Panc1 (cell line): ENCODE measurements around the gene BBX. TPM values are rescaled to one million over a fixed set of nuclear protein-coding genes. Genes with fewer than 3 reads are reported as not detected.

Experiments used
- ATAC-seq: fragments of 200-7000 bp; cut with Tn5 transposase; 2 replicates; pipeline ENCODE4 v1.9.1; 2020; ENCODE audit warnings: mild to moderate bottlenecking, moderate library complexity
- BruUV-seq: library from RNA; stranded (reverse); fragments of 400-500 nt; replicated peaks from 2 replicates; lab custom pipeline; 2021; lab: Mats Ljungman, UMichigan
- CTCF ChIA-PET: fragments of 300-600 bp; sonication (Branson Sonifier 250); formaldehyde crosslinking; loops from one replicate; lab custom pipeline; 2022; ENCODE audit warnings: antibody characterized with exemption; lab: Charles Lee
- POLR2A ChIA-PET: fragments of 300-600 bp; sonication (Branson Sonifier 250); formaldehyde crosslinking; loops from one replicate; lab custom pipeline; 2022; ENCODE audit warnings: antibody characterized with exemption; lab: Charles Lee
- DNase-seq: peaks from one replicate; pipeline ENCODE4 v3.0.0-alpha.2; 2010; ENCODE audit warnings: low read depth, low spot score
- H3K27ac ChIP-seq: 2 replicates; pipeline ENCODE4 v1.5.1; 2011; ENCODE audit warnings: mild to moderate bottlenecking, low read length, inconsistent platforms
- H3K27me3 ChIP-seq: fragments of 200-500 bp; sonication (Bioruptor generic); 2 replicates; pipeline ENCODE4 v1.6.0; 2014; ENCODE audit warnings: low read length, inconsistent platforms; ENCODE audit not compliant: control insufficient read depth, insufficient read depth
- H3K36me3 ChIP-seq: fragments of 200-500 bp; sonication (Bioruptor generic); 2 replicates; pipeline ENCODE4 v1.5.1; 2014; ENCODE audit warnings: inconsistent platforms, mild to moderate bottlenecking, low read length, moderate library complexity; ENCODE audit not compliant: control insufficient read depth, insufficient read depth
- H3K4me1 ChIP-seq: 2 replicates; pipeline ENCODE4 v1.5.1; 2011; ENCODE audit warnings: inconsistent platforms, mild to moderate bottlenecking, low read length, moderate library complexity; ENCODE audit not compliant: control insufficient read depth, insufficient read depth
- H3K4me3 ChIP-seq, 2 experiments: 2 replicates each; pipeline ENCODE4 v1.5.1; 2011 to 2012; ENCODE audit warnings: low read depth in 2 of 2, low read length in 2 of 2, mild to moderate bottlenecking in 2 of 2, inconsistent platforms in 1 of 2, moderate library complexity in 1 of 2
- H3K9me3 ChIP-seq: fragments of 200-500 bp; sonication (Bioruptor generic); 2 replicates; pipeline ENCODE4 v1.5.1; 2014; ENCODE audit warnings: low read depth, mild to moderate bottlenecking, inconsistent platforms, low read length, moderate library complexity; ENCODE audit not compliant: control insufficient read depth, insufficient read depth
- POLR2AphosphoS5 ChIP-seq: IDR thresholded peaks from 2 replicates; pipeline ENCODE4 v1.6.1; 2012; ENCODE audit warnings: mild to moderate bottlenecking, low read depth, low read length, moderate library complexity
- SIN3A ChIP-seq: IDR thresholded peaks from 2 replicates; pipeline ENCODE4 v1.6.1; 2012; ENCODE audit warnings: low read depth, mild to moderate bottlenecking, low read length, moderate library complexity, borderline replicate concordance; ENCODE audit not compliant: insufficient read depth
- TCF7L2 ChIP-seq: IDR thresholded peaks from 2 replicates; pipeline ENCODE4 v1.6.1; 2011; ENCODE audit warnings: mild to moderate bottlenecking, low read depth, low read length, inconsistent platforms
- in situ Hi-C: cut with HindIII; loops from 2 replicates; pipeline ENCODE4 v1.10.0; 2016; ENCODE audit warnings: low sequenced_read_pairs, low pct_unique_long_range_greater_than_20kb
- intact Hi-C: fragments of 100-400 bp; cut with micrococcal nuclease; formaldehyde crosslinking; loops from one replicate; pipeline ENCODE4 v1.10.0; 2022; ENCODE audit not compliant: unreplicated experiment
- total RNA-seq: library from RNA; stranded (reverse); gene quantifications from one replicate; pipeline ENCODE4 v1.2.1, GENCODE V29; 2021; ENCODE audit not compliant: unreplicated experiment
- TF ChIP-seq, protein P1 (sequence below), 2 experiments: IDR thresholded peaks; 2 replicates each; pipeline ENCODE4 v1.6.1; 2011 to 2012; ENCODE audit warnings: low read depth in 2 of 2, control low read depth in 1 of 2, low read length in 1 of 2, mild to moderate bottlenecking in 1 of 2, moderate library complexity in 1 of 2; ENCODE audit not compliant: insufficient read depth in 1 of 2
- TF ChIP-seq, protein P2 (sequence below): fragments of 450-650 bp; IDR thresholded peaks from 2 replicates; pipeline ENCODE4 v1.5.1; 2017; ENCODE audit warnings: mild to moderate bottlenecking

The BBX gene
- total RNA-seq, 1 experiment from 2014 or later: 28.5 TPM

DNA sequence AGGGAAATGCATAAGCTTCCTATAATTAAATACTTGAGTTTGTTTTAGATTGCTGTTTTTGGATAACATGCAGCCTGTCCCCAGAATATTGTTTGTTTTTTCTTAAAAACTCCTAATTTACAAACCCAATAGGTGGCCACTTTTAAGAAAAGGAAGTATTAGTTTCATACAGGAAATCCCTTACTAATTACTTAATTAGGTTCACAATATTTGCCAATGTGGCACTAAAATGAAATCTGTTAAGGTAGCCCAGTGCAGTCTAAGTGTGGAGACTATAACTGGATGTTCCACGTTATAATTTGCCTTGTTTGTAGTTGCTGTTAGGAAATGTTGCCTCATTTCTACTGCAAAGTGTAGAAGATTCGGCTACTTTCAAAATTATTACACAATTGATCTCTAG is 195.8 kb downstream of the BBX start:
- Histone ChIP-seq H3K4me1 (no peaks in the 10 kb centered on the region), H3K36me3 (no peaks in the 10 kb centered on the region), H3K4me3 (no peak overlapping the region), H3K9me3 (no peaks in the 10 kb centered on the region), H3K27ac (no peak overlapping the region), H3K27me3 (no peaks in the 10 kb centered on the region)
- ChIA-PET CTCF (no interaction called here), POLR2A (no interaction called here)
- in situ Hi-C loops: no loop called here
- intact Hi-C loops: no loop called here
- TF ChIP-seq POLR2AphosphoS5: no peak
- TF ChIP-seq, protein P1, sequence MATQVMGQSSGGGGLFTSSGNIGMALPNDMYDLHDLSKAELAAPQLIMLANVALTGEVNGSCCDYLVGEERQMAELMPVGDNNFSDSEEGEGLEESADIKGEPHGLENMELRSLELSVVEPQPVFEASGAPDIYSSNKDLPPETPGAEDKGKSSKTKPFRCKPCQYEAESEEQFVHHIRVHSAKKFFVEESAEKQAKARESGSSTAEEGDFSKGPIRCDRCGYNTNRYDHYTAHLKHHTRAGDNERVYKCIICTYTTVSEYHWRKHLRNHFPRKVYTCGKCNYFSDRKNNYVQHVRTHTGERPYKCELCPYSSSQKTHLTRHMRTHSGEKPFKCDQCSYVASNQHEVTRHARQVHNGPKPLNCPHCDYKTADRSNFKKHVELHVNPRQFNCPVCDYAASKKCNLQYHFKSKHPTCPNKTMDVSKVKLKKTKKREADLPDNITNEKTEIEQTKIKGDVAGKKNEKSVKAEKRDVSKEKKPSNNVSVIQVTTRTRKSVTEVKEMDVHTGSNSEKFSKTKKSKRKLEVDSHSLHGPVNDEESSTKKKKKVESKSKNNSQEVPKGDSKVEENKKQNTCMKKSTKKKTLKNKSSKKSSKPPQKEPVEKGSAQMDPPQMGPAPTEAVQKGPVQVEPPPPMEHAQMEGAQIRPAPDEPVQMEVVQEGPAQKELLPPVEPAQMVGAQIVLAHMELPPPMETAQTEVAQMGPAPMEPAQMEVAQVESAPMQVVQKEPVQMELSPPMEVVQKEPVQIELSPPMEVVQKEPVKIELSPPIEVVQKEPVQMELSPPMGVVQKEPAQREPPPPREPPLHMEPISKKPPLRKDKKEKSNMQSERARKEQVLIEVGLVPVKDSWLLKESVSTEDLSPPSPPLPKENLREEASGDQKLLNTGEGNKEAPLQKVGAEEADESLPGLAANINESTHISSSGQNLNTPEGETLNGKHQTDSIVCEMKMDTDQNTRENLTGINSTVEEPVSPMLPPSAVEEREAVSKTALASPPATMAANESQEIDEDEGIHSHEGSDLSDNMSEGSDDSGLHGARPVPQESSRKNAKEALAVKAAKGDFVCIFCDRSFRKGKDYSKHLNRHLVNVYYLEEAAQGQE (IDR thresholded peaks at IDR 0.05; ENCODE audit: insufficient read depth in 1 of 2, low read depth in 2 of 2, low read length in 1 of 2): no peak
- TF ChIP-seq TCF7L2: no peak
- no peak for TF ChIP-seq SIN3A
- TF ChIP-seq, protein P2, sequence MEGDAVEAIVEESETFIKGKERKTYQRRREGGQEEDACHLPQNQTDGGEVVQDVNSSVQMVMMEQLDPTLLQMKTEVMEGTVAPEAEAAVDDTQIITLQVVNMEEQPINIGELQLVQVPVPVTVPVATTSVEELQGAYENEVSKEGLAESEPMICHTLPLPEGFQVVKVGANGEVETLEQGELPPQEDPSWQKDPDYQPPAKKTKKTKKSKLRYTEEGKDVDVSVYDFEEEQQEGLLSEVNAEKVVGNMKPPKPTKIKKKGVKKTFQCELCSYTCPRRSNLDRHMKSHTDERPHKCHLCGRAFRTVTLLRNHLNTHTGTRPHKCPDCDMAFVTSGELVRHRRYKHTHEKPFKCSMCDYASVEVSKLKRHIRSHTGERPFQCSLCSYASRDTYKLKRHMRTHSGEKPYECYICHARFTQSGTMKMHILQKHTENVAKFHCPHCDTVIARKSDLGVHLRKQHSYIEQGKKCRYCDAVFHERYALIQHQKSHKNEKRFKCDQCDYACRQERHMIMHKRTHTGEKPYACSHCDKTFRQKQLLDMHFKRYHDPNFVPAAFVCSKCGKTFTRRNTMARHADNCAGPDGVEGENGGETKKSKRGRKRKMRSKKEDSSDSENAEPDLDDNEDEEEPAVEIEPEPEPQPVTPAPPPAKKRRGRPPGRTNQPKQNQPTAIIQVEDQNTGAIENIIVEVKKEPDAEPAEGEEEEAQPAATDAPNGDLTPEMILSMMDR: no peak
- ATAC-seq (no peak), DNase-seq (no peak)
- no TSS peak for BruUV-seq

DNA sequence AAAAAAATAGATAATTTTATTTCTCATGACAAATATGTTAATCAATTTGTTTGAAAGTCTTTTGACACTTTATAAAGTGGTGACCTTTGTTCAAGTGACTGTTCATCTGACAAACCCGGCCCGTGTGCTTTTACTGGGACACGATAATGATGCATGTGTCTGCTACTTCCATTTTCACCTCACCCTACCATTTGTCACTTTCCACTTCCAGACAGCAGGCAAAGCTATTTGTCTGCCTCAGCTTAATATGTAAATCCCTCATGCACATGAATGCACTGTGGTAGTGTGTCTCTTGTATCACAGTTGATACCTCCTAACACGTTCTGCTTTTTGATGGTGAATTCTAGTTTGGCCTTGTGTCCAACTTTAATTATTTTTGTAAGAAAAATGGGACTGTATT is 204.3 kb downstream of the BBX start:
- no peak overlapping the region for H3K27ac ChIP-seq
- no peaks in the 10 kb centered on the region for H3K9me3 ChIP-seq
- no peaks in the 10 kb centered on the region for H3K36me3 ChIP-seq
- no peak for ATAC-seq
- CTCF ChIA-PET: no interaction called here
- no peak for DNase-seq
- intact Hi-C loops (no loop called here), in situ Hi-C loops (no loop called here)
- no peak overlapping the region for H3K4me3 ChIP-seq
- no peaks in the 10 kb centered on the region for H3K4me1 ChIP-seq
- TF ChIP-seq, protein P1 (IDR thresholded peaks at IDR 0.05; ENCODE audit: insufficient read depth in 1 of 2, low read depth in 2 of 2, low read length in 1 of 2): no peak
- TF ChIP-seq POLR2AphosphoS5: no peak
- no peak for TF ChIP-seq TCF7L2
- TF ChIP-seq, protein P2: no peak
- no peak for TF ChIP-seq SIN3A
- POLR2A ChIA-PET: no interaction called here
- BruUV-seq: no TSS peak
- H3K27me3 ChIP-seq: no peaks in the 10 kb centered on the region
